RWPE1 (cell line): Measurements from ENCODE around the gene FAM98B.

Source experiments
- CTCF ChIA-PET: fragments of 350-600 bp; sonication (Branson Sonifier 250); formaldehyde crosslinking; extraction: SDS; loops from one replicate; lab custom pipeline; 2021; lab: Yijun Ruan, JAX
- POLR2A ChIA-PET: fragments of 400-600 bp; formaldehyde crosslinking; extraction: SDS; loops from one replicate; lab custom pipeline; 2020; ENCODE audit warnings: antibody characterized with exemption; ENCODE audit not compliant: low non-redundant PET; lab: Yijun Ruan, JAX
- DNase-seq: peaks from one replicate; pipeline ENCODE4 v3.0.0; 2012; ENCODE audit warnings: low spot score
- H3K27ac ChIP-seq: fragments of 450-650 bp; 2 replicates; pipeline ENCODE4 v1.5.1; 2017
- CTCF ChIP-seq: fragments of 450-650 bp; conservative IDR thresholded peaks from 2 replicates; pipeline ENCODE4 v1.5.1; 2017; ENCODE audit warnings: low read depth, mild to moderate bottlenecking

FAM98B gene

GRCh38 chr15:38487378-38487777 lies 33.5 kb downstream of the FAM98B start:
- ChIA-PET POLR2A (no interaction called here), CTCF (interaction anchor here (1.2 kb wide), 1 partner anchor 77 kb away, joined by 3 read pairs; the partner anchor contains the start of gene RASGRP1)
- DNase-seq, result no peak
- no peak for TF ChIP-seq CTCF
- H3K27ac ChIP-seq, result no peak overlapping the region

DNA sequence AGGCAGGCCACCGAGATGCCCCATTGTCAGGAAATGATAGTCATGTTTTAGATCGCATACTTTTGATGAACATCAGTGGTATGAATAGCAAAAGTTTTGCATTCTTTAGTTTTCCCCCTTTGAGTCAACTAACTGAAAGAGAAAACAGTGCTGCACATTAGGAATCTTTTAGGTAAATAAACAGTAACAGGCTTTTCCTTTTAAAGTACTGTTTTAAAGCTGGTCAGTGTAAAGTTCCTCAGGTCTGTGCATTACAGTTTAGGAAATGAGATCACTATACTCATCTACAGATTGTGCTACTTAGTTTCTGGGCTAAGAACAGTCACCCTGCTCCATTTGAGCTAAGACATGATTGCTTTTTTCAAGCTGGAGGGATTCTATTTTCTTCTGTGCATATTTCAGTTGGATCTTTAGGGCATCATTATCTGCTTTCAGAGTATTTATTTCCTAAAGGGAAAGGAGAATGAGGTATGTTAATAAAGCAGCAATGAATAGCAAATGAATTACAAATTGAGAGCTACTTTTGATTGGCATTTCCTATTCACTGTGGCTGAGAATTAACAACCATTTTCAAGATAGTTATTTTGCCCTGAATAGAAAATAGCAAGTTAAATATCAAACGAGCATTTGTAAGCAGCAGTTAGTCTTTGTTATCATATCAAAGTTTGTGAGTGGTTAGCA lies 36.5 kb downstream of the FAM98B start:
- no peak for DNase-seq
- no peak overlapping the region for H3K27ac ChIP-seq
- TF ChIP-seq CTCF, result no peak
- ChIA-PET POLR2A (no interaction called here), CTCF (interaction anchor here (0.6 kb wide), 1 partner anchor 17 kb away, joined by 4 read pairs; no protein-coding TSS in a partner anchor)

GRCh38 chr15:38496151-38496550 lies 42.2 kb downstream of the FAM98B start:
- DNase-seq, result no peak
- H3K27ac ChIP-seq, result no peak overlapping the region
- ChIA-PET CTCF (no interaction called here), POLR2A (no interaction called here)
- no peak for TF ChIP-seq CTCF

GRCh38 chr15:38499651-38500050 lies 45.7 kb downstream of the FAM98B start:
- DNase-seq, result no peak
- no peak for TF ChIP-seq CTCF
- CTCF ChIA-PET, result interaction anchor here (0.7 kb wide), 1 partner anchor 200 kb away, joined by 3 read pairs; no protein-coding TSS in a partner anchor
- no peak overlapping the region for H3K27ac ChIP-seq
- POLR2A ChIA-PET, result no interaction called here

DNA sequence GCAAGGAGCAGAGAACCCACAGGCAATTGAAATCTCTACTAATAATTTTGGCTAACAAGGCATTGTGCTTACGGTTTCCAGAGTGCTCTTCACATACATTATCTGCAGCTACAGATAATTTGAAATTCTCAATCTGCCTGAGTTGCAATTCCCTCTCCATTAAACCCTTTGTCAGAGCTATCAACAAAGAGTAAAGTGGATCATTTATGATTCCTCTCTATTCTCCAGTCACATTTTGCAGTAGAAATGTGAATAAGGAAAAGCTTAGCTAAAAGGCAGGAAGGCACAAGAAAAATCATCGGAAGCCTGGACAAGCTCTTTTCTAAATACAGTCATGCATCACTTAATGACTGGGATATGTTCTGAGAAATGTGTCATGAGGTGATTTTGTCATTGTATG lies 49.6 kb downstream of the FAM98B start:
- CTCF ChIA-PET, result interaction anchor here (0.9 to 1.1 kb wide), 2 partner anchors 8 to 63 kb away, joined by 3 read pairs; no protein-coding TSS in a partner anchor
- no peak overlapping the region for H3K27ac ChIP-seq
- no peak for DNase-seq
- no peak for TF ChIP-seq CTCF
- POLR2A ChIA-PET, result no interaction called here

- no peak overlapping the region for H3K27ac ChIP-seq
- POLR2A ChIA-PET, result no interaction called here
- DNase-seq, result no peak
- CTCF ChIA-PET, result interaction anchor here (0.7 to 1.1 kb wide), 3 partner anchors 10 to 179 kb away, joined by 3 read pairs; no protein-coding TSS in a partner anchor
- TF ChIP-seq CTCF, result no peak
These were observed 50.9 kb downstream of the FAM98B start for GRCh38 chr15:38504680-38505467.
